HCT116 (cell line): ENCODE data around the gene FAM53B. TPM values are rescaled to one million over a fixed set of nuclear protein-coding genes. Genes with fewer than 3 reads are reported as not detected.

Experiments
- ATAC-seq: fragments of 200-7000 bp; cut with Tn5 transposase; 2 replicates; pipeline ENCODE4 v1.9.1; 2020; ENCODE audit warnings: mild to moderate bottlenecking, moderate library complexity
- BruUV-seq: library from RNA; stranded (reverse); fragments of 400-500 nt; replicated peaks from 2 replicates; lab custom pipeline; 2021; lab: Mats Ljungman, UMichigan
- CTCF ChIA-PET: fragments of 300-600 bp; sonication (Branson Sonifier 250); formaldehyde crosslinking; loops from one replicate; lab custom pipeline; 2021; ENCODE audit warnings: antibody characterized with exemption; lab: Charles Lee
- POLR2A ChIA-PET: fragments of 300-600, 350-600 bp; sonication (Branson Sonifier 250); formaldehyde crosslinking; loops from one replicate; lab custom pipeline; 2021; ENCODE audit warnings: antibody characterized with exemption; lab: Charles Lee
- RAD21 ChIA-PET, 2 experiments: fragments of 300-600 bp; sonication (Branson Sonifier 250); formaldehyde crosslinking; loops; one replicate each; lab custom pipeline; 2023; ENCODE audit warnings: low total read pairs in 2 of 2; ENCODE audit not compliant: uncharacterized antibody in 2 of 2, unreplicated experiment in 2 of 2, low non-redundant PET in 1 of 2; lab: Charles Lee
- DNase-seq: peaks from one replicate; pipeline ENCODE4 v3.0.0-alpha.2; 2010; ENCODE audit warnings: low read depth, low spot score
- H2AFZ ChIP-seq: fragments of 200-600 bp; shearing (Covaris generic), sonication (generic); 2 replicates; pipeline ENCODE4 v1.6.1; 2017; ENCODE audit warnings: low read depth, mixed run types, mixed read lengths, antibody characterized with exemption, low read length; ENCODE audit not compliant: poor library complexity, severe bottlenecking
- H3K27ac ChIP-seq: 2 replicates; pipeline ENCODE4 v1.5.1; 2012; ENCODE audit warnings: low read depth, low read length
- H3K27me3 ChIP-seq: fragments of 200-600 bp; sonication (generic); 2 replicates; pipeline ENCODE4 v1.6.1; 2016; ENCODE audit warnings: mixed run types, low read length, mixed read lengths; ENCODE audit not compliant: insufficient read depth
- H3K36me3 ChIP-seq, 2 experiments: fragments of 200-500 bp in 1 of 2; fragments of 200-600 bp in 1 of 2; sonication (Bioruptor generic) in 1 of 2; sonication (generic) in 1 of 2; 2 replicates each; pipeline versions ENCODE4 v1.5.1 to v1.6.1; 2014 to 2016; ENCODE audit warnings: low read length in 2 of 2, inconsistent platforms in 1 of 2, mixed read lengths in 1 of 2, mixed run types in 1 of 2; ENCODE audit not compliant: insufficient read depth in 2 of 2, control insufficient read depth in 1 of 2
- H3K4me1 ChIP-seq, 2 experiments: fragments of 200-600 bp in 1 of 2; sonication (generic) in 1 of 2; 2 replicates each; pipeline versions ENCODE4 v1.5.1 to v1.6.1; 2012 to 2017; ENCODE audit warnings: low read length in 2 of 2, inconsistent platforms in 1 of 2, mild to moderate bottlenecking in 1 of 2, mixed read lengths in 1 of 2, mixed run types in 1 of 2, moderate library complexity in 1 of 2; ENCODE audit not compliant: insufficient read depth in 2 of 2, control insufficient read depth in 1 of 2
- H3K4me2 ChIP-seq: fragments of 200-600 bp; sonication (generic); 2 replicates; pipeline ENCODE4 v1.6.1; 2017; ENCODE audit warnings: mixed run types, low read length, mixed read lengths
- H3K4me3 ChIP-seq, 2 experiments: fragments of 200-600 bp in 1 of 2; sonication (generic) in 1 of 2; replicated peaks in 1 of 2; 2 replicates each; pipeline ENCODE4 v1.5.1; 2011 to 2016; ENCODE audit warnings: low read length in 2 of 2, control low read depth in 1 of 2, low read depth in 1 of 2, mild to moderate bottlenecking in 1 of 2, mixed read lengths in 1 of 2, mixed run types in 1 of 2
- H3K79me2 ChIP-seq: fragments of 200-600 bp; sonication (generic); 2 replicates; pipeline ENCODE4 v1.6.1; 2017; ENCODE audit warnings: mild to moderate bottlenecking, mixed run types, low read length, moderate library complexity, mixed read lengths; ENCODE audit not compliant: insufficient read depth
- H3K9ac ChIP-seq: fragments of 200-600 bp; sonication (generic); 2 replicates; pipeline ENCODE4 v1.6.1; 2016; ENCODE audit warnings: low read length, mixed read lengths
- H3K9me2 ChIP-seq: fragments of 200-600 bp; sonication (generic), shearing (Covaris generic); 2 replicates; pipeline ENCODE4 v1.6.1; 2017; ENCODE audit warnings: mixed run types, mild to moderate bottlenecking, moderate library complexity; ENCODE audit not compliant: insufficient read depth
- H3K9me3 ChIP-seq, 2 experiments: fragments of 200-500 bp in 1 of 2; fragments of 200-600 bp in 1 of 2; sonication (Bioruptor generic) in 1 of 2; sonication (generic) in 1 of 2; 2 replicates each; pipeline ENCODE4 v1.6.1; 2014 to 2017; ENCODE audit warnings: low read length in 2 of 2, mixed read lengths in 2 of 2, inconsistent platforms in 1 of 2, low read depth in 1 of 2, mild to moderate bottlenecking in 1 of 2, mixed run types in 1 of 2, moderate library complexity in 1 of 2; ENCODE audit not compliant: control insufficient read depth in 1 of 2, insufficient read depth in 1 of 2
- H4K20me1 ChIP-seq: fragments of 200-600 bp; sonication (generic), shearing (Covaris generic); 2 replicates; pipeline ENCODE4 v1.6.1; 2017; ENCODE audit warnings: mixed run types, mild to moderate bottlenecking, moderate library complexity; ENCODE audit not compliant: insufficient read depth
- ATF3 ChIP-seq: IDR thresholded peaks from 2 replicates; pipeline ENCODE4 v1.6.1; 2012
- CEBPB ChIP-seq: IDR thresholded peaks from 2 replicates; pipeline ENCODE4 v1.6.1; 2012; ENCODE audit warnings: low read depth
- POLR2A ChIP-seq: IDR thresholded peaks from 2 replicates; pipeline ENCODE4 v1.7.0; 2011; ENCODE audit warnings: borderline replicate concordance; ENCODE audit not compliant: insufficient read depth, insufficient read length; ENCODE audit errors: extremely low read depth
- REST ChIP-seq: IDR thresholded peaks from 2 replicates; pipeline ENCODE4 v1.6.1; 2012; ENCODE audit warnings: low read depth
- SRF ChIP-seq: IDR thresholded peaks from 2 replicates; pipeline ENCODE4 v1.6.1; 2012; ENCODE audit warnings: low read depth
- ZFX ChIP-seq: fragments of 450-650 bp; IDR thresholded peaks from 2 replicates; pipeline ENCODE4 v1.6.1; 2017
- intact Hi-C: fragments of 100-400 bp; cut with micrococcal nuclease; formaldehyde crosslinking; loops from 2 replicates; pipeline ENCODE4 v1.10.0; 2022
- total RNA-seq: library from RNA; stranded (reverse); gene quantifications from one replicate; pipeline ENCODE4 v1.2.1, GENCODE V29; 2021; ENCODE audit not compliant: unreplicated experiment

Gene FAM53B
- total RNA-seq, 1 experiment from 2014 or later: 19.6 TPM

DNA sequence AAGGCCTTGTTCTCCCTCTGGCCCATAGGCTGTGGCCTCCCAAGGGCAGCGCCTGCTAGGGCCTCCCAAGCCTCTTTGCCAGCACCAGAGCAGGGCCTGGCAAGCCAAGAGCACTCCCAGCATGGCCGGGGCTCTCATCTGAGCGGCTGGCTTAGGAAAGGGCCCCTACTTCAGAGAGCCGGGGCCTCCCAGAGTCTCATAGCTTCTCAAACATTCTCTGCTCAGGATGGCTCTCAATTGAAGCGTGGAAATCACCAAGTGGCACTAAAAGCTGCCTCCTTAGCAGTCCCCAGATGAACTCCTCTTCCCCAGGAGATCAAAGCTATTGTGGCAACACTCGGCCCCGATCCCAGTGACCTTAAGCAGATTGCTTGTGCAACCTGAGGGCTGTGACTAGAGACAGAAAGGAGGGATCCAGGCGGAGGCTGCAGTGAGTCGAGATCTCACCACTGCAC is 69.4 kb downstream of the FAM53B start:
- no peak overlapping the region for H2AFZ ChIP-seq

More for the DNA sequence above, 69.4 kb downstream of the FAM53B start:
- Histone ChIP-seq H3K4me3 (no peak overlapping the region), H3K4me2 (no peak overlapping the region), H3K79me2 (no peaks in the 10 kb centered on the region; the same call in 1 of the 2 replicates), H3K27ac (no peak overlapping the region), H3K9me3 (no peaks in the 10 kb centered on the region), H3K27me3 (no peaks in the 10 kb centered on the region), H3K9me2 (no peaks in the 10 kb centered on the region), H3K4me1 (peaks cover 7 to 17% of the 10 kb centered on the region in 2 experiments; a peak in 3 of 4 replicates), H3K9ac (no peak overlapping the region), H3K36me3 (no peaks in the 10 kb centered on the region; a peak in 1 of 4 replicates), H4K20me1 (no peaks in the 10 kb centered on the region)
- RAD21 ChIA-PET: no interaction called here
- DNase-seq (no peak), ATAC-seq (no peak)
- TF ChIP-seq SRF (no peak), POLR2A (no peak), REST (no peak), CEBPB (no peak), ZFX (no peak), ATF3 (no peak)
- CTCF ChIA-PET: no interaction called here
- BruUV-seq: no TSS peak
- intact Hi-C loops: no loop called here
- POLR2A ChIA-PET: no interaction called here
